Caco-2 (cell line): ENCODE data around the gene NXN. TPM values are rescaled to one million over a fixed set of nuclear protein-coding genes. Genes with fewer than 3 reads are reported as not detected.
"Not testable (repeated sequence)": the region's sequence is repeated elsewhere in the genome, so short reads cannot be mapped to it uniquely, and the experiment has no call there.

ENCODE experiments used
- BruUV-seq: library from RNA; stranded (reverse); fragments of 400-500 nt; replicated peaks from 2 replicates; lab custom pipeline; 2021; lab: Mats Ljungman, UMichigan
- CTCF ChIA-PET: fragments of 300-600 bp; sonication (Branson Sonifier 250); formaldehyde crosslinking; loops from one replicate; lab custom pipeline; 2022; ENCODE audit warnings: antibody characterized with exemption; lab: Charles Lee
- POLR2A ChIA-PET: fragments of 300-600 bp; sonication (Branson Sonifier 250); formaldehyde crosslinking; loops from one replicate; lab custom pipeline; 2022; ENCODE audit warnings: antibody characterized with exemption; lab: Charles Lee
- DNase-seq, 2 experiments: peaks; one replicate each; pipeline versions ENCODE4 v3.0.0 to v3.0.0-alpha.2; 2020 to 2022
- H3K27me3 ChIP-seq: replicated peaks from 2 replicates; pipeline ENCODE4 v1.6.0; 2011; ENCODE audit warnings: low read length; ENCODE audit not compliant: control insufficient read depth, insufficient read depth
- H3K36me3 ChIP-seq: 2 replicates; pipeline ENCODE4 v1.5.1; 2011; ENCODE audit warnings: low read length; ENCODE audit not compliant: control insufficient read depth, insufficient read depth
- H3K4me1 ChIP-seq: fragments of 250-450 bp; sonication (Bioruptor Pico); 2 replicates; pipeline ENCODE4 v1.5.1; 2020; ENCODE audit warnings: mild to moderate bottlenecking
- H3K4me3 ChIP-seq: 2 replicates; pipeline ENCODE4 v1.5.1; 2011; ENCODE audit warnings: low read depth, mild to moderate bottlenecking, control low read depth, low read length
- H3K9me3 ChIP-seq: fragments of 250-450 bp; sonication (Bioruptor Pico); 2 replicates; pipeline ENCODE4 v1.5.1; 2020; ENCODE audit warnings: mild to moderate bottlenecking, moderate library complexity
- H3K27ac Mint-ChIP-seq: one replicate; pipeline ENCODE4 v1.8.0; 2022; ENCODE audit warnings: mixed read lengths; ENCODE audit not compliant: unreplicated experiment
- H3K27me3 Mint-ChIP-seq: one replicate; pipeline ENCODE4 v1.8.0; 2022; ENCODE audit warnings: mixed read lengths; ENCODE audit not compliant: insufficient read depth, unreplicated experiment
- H3K36me3 Mint-ChIP-seq: one replicate; pipeline ENCODE4 v1.8.0; 2022; ENCODE audit warnings: mild to moderate bottlenecking, mixed read lengths; ENCODE audit not compliant: insufficient read depth, unreplicated experiment
- H3K4me1 Mint-ChIP-seq: one replicate; pipeline ENCODE4 v1.8.0; 2022; ENCODE audit warnings: low read depth, mixed read lengths; ENCODE audit not compliant: unreplicated experiment
- H3K4me3 Mint-ChIP-seq: one replicate; pipeline ENCODE4 v1.8.0; 2022; ENCODE audit warnings: mild to moderate bottlenecking, moderate library complexity, mixed read lengths; ENCODE audit not compliant: unreplicated experiment
- H3K9me3 Mint-ChIP-seq: one replicate; pipeline ENCODE4 v1.8.0; 2022; ENCODE audit warnings: mixed read lengths; ENCODE audit not compliant: unreplicated experiment
- intact Hi-C: fragments of 100-400 bp; cut with micrococcal nuclease; formaldehyde crosslinking; loops from one replicate; pipeline ENCODE4 v1.10.0; 2022; ENCODE audit not compliant: unreplicated experiment
- total RNA-seq: library from RNA; stranded (reverse); gene quantifications from 2 replicates; pipeline ENCODE4 v1.2.3, GENCODE V29; 2022
- TF ChIP-seq, protein P1 (sequence below), 2 experiments: fragments of 200-600 bp in 1 of 2; IDR thresholded peaks; 1 replicate in 1 of 2; 2 replicates in 1 of 2; pipeline versions ENCODE4 v1.5.1 to v1.8.0; 2011 to 2022; ENCODE audit warnings: antibody characterized with exemption in 1 of 2, control low read depth in 1 of 2, inconsistent platforms in 1 of 2, low read depth in 1 of 2, low read length in 1 of 2, mild to moderate bottlenecking in 1 of 2, moderate library complexity in 1 of 2; ENCODE audit not compliant: insufficient read depth in 1 of 2, severe bottlenecking in 1 of 2, unreplicated experiment in 1 of 2

NXN gene
- total RNA-seq, 1 experiment from 2014 or later = 76.7 TPM

DNA sequence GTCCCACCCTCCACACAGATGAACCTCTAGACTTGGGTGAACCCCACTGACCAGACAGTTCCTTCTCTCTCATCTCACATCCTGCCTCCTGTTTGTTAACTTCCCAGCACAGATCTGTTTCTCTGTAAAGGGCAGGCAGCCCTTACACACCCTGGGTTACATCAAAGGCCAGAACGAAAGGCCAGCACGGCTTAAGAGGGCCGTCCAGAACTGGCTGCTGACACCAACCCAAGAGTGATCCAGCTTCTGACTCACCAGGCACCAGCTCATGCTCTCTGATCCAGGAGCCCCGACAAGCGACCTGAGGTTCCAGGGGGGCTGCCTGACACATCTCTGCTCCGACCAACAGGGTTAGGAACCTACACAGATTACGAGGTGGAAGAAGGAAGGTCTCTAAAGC, 110.5 kb downstream of the NXN start:
- Histone ChIP-seq H3K9me3 (no peaks in the 10 kb centered on the region; the same call in 1 of the 2 replicates), H3K36me3 (no peaks in the 10 kb centered on the region; the same call in 1 of the 2 replicates), H3K4me3 (no peak overlapping the region), H3K27me3 (no peaks in the 10 kb centered on the region), H3K4me1 (no peaks in the 10 kb centered on the region)
- H3K4me3 Mint-ChIP-seq = no peak overlapping the region
- no peak for DNase-seq
- TF ChIP-seq, protein P1, sequence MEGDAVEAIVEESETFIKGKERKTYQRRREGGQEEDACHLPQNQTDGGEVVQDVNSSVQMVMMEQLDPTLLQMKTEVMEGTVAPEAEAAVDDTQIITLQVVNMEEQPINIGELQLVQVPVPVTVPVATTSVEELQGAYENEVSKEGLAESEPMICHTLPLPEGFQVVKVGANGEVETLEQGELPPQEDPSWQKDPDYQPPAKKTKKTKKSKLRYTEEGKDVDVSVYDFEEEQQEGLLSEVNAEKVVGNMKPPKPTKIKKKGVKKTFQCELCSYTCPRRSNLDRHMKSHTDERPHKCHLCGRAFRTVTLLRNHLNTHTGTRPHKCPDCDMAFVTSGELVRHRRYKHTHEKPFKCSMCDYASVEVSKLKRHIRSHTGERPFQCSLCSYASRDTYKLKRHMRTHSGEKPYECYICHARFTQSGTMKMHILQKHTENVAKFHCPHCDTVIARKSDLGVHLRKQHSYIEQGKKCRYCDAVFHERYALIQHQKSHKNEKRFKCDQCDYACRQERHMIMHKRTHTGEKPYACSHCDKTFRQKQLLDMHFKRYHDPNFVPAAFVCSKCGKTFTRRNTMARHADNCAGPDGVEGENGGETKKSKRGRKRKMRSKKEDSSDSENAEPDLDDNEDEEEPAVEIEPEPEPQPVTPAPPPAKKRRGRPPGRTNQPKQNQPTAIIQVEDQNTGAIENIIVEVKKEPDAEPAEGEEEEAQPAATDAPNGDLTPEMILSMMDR (IDR thresholded peaks at IDR 0.05; ENCODE audit: insufficient read depth in 1 of 2, low read depth in 1 of 2, low read length in 1 of 2, severe bottlenecking in 1 of 2, unreplicated experiment in 1 of 2) = no peak
- peak overlapping the region; percentile 16 for H3K27ac Mint-ChIP-seq
- H3K4me1 Mint-ChIP-seq = peaks cover 7% of the 10 kb centered on the region
- ChIA-PET POLR2A (no interaction called here), CTCF (no interaction called here)
- BruUV-seq = no TSS peak
- peaks cover 55% of the 10 kb centered on the region for H3K36me3 Mint-ChIP-seq
- intact Hi-C loops = no loop called here
- H3K27me3 Mint-ChIP-seq = no peaks in the 10 kb centered on the region
- peaks cover 11% of the 10 kb centered on the region for H3K9me3 Mint-ChIP-seq

DNA sequence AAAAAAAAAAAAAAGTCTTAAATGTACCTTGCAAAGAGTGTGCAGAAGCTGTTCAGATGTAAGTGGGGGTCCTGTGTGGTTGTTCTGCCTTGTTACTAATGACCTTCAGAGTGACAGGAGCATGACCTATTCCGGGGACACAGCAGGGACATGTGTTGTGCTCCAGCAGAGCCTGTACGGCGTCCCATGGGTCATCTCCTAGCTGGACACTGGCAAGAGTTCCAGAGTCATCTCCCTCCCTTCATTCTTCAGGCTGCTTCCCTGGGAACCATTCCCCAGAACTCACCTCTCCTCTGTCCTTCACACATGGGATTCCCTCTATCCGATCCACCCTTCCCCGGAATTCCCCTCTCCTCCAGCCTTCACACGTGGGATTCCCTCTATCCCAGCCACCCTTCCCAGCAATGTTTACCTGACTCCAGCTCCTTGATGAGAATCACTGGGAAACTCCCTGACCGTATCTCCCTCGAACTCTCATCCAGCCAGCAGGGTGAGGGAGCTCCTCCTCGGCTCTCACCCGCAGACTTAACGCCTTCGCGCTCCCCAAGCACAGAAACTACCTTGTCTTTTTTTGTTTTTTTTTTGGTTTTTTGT, 111.6 kb downstream of the NXN start:
- Histone ChIP-seq H3K36me3 (no peaks in the 10 kb centered on the region), H3K27me3 (no peaks in the 10 kb centered on the region), H3K4me3 (no peak overlapping the region), H3K9me3 (no peaks in the 10 kb centered on the region; the same call in 1 of the 2 replicates), H3K4me1 (no peaks in the 10 kb centered on the region)
- TF ChIP-seq, protein P1 (IDR thresholded peaks at IDR 0.05; ENCODE audit: insufficient read depth in 1 of 2, low read depth in 1 of 2, low read length in 1 of 2, severe bottlenecking in 1 of 2, unreplicated experiment in 1 of 2) = no peak
- POLR2A ChIA-PET = no interaction called here
- Mint-ChIP-seq H3K9me3 (peaks cover 11% of the 10 kb centered on the region), H3K27me3 (no peaks in the 10 kb centered on the region), H3K27ac (peak overlapping the region; percentile 42), H3K36me3 (peaks cover 62% of the 10 kb centered on the region), H3K4me3 (no peak overlapping the region), H3K4me1 (peaks cover 7% of the 10 kb centered on the region)
- CTCF ChIA-PET = no interaction called here
- no TSS peak for BruUV-seq
- DNase-seq = no peak
- intact Hi-C loops = no loop called here

DNA sequence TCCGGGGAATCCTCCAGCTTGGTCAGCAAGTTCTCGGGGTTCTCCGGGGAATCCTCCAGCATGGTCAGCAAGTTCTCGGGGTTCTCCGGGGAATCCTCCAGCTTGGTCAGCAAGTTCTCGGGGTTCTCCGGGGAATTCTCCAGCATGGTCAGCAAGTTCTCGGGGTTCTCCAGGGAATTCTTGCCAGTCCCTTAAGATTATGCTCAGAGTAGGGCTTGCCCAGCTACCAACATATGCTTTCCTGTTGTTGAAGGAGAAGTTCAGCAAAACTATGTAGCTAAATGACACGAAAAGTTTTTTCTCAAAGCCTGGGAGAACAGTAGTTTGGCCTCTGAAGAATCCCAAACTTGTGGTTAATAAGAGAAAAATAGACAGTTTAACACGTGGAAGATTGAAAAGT, 112.3 kb downstream of the NXN start:
- H3K9me3 Mint-ChIP-seq, DNase-seq, H3K4me3 ChIP-seq, H3K27ac Mint-ChIP-seq, H3K27me3 ChIP-seq, CTCF ChIA-PET, H3K9me3 ChIP-seq, BruUV-seq, H3K4me3 Mint-ChIP-seq, H3K27me3 Mint-ChIP-seq, H3K36me3 ChIP-seq, H3K4me1 Mint-ChIP-seq, intact Hi-C loops, H3K4me1 ChIP-seq: not testable (repeated sequence)
- POLR2A ChIA-PET = interaction anchor here (0.6 kb wide), 1 partner anchor 123 kb away, joined by 3 read pairs; no protein-coding TSS in a partner anchor
- peaks cover 59% of the 10 kb centered on the region for H3K36me3 Mint-ChIP-seq
